ENCODE data around the gene TACC2.
"Not testable (repeated sequence)": the region's sequence is repeated elsewhere in the genome, so short reads cannot be mapped to it uniquely, and the experiment has no call there.

The TACC2 gene, protein sequence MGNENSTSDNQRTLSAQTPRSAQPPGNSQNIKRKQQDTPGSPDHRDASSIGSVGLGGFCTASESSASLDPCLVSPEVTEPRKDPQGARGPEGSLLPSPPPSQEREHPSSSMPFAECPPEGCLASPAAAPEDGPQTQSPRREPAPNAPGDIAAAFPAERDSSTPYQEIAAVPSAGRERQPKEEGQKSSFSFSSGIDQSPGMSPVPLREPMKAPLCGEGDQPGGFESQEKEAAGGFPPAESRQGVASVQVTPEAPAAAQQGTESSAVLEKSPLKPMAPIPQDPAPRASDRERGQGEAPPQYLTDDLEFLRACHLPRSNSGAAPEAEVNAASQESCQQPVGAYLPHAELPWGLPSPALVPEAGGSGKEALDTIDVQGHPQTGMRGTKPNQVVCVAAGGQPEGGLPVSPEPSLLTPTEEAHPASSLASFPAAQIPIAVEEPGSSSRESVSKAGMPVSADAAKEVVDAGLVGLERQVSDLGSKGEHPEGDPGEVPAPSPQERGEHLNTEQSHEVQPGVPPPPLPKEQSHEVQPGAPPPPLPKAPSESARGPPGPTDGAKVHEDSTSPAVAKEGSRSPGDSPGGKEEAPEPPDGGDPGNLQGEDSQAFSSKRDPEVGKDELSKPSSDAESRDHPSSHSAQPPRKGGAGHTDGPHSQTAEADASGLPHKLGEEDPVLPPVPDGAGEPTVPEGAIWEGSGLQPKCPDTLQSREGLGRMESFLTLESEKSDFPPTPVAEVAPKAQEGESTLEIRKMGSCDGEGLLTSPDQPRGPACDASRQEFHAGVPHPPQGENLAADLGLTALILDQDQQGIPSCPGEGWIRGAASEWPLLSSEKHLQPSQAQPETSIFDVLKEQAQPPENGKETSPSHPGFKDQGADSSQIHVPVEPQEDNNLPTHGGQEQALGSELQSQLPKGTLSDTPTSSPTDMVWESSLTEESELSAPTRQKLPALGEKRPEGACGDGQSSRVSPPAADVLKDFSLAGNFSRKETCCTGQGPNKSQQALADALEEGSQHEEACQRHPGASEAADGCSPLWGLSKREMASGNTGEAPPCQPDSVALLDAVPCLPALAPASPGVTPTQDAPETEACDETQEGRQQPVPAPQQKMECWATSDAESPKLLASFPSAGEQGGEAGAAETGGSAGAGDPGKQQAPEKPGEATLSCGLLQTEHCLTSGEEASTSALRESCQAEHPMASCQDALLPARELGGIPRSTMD (N-terminal part only)

DNA sequence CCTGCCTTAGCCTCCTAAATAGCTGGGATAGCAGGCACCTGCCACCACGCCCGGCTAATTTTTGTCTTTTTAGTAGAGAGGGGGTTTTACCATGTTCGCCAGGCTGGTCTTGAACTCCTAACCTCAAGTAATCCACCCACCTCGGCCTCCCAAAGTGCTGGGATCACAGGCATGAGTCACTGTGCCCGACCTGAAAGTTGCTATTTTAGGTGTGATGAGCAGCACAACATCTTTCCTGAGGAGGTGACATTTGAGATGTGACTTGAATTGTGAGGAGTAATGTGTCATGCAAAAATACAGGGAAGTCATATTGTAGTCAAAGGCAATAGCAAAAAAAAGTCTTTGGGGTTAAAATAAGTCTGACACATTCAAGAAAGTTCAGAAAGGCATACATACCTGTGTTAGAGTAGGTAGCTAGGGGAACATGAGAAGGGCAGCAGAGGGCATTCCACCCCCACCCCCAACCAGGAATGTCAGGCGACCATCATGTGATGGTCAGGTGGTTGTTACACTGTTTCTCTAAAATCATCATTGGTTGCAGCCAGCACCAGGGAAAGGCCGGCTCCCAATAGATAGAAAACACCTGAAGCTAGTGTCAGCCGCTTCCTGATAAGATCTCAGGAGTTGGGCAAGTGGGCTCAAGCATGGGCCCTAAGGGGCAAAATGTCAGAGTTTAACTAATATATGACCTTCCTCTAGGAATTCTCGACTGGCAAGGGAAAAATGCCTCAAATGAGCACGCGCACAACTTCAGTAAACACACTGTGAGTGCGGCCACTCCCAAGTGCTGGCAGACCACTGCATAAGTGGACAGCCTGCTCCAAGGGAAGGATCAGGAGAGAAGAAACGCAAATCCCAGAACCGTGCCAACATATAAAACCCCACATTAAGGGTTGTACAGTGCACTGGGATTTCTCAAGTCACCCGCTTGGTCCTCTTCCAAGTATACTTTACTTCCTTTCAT, at the start of gene TACC2:
TSS of gene TACC2 (plus strand) at position 803 of the 964 bp plus-strand sequence. CDS start 32,819 bp downstream, outside the sequence.
- DNase-seq (ENCODE audit: low spot score): no peak

DNA sequence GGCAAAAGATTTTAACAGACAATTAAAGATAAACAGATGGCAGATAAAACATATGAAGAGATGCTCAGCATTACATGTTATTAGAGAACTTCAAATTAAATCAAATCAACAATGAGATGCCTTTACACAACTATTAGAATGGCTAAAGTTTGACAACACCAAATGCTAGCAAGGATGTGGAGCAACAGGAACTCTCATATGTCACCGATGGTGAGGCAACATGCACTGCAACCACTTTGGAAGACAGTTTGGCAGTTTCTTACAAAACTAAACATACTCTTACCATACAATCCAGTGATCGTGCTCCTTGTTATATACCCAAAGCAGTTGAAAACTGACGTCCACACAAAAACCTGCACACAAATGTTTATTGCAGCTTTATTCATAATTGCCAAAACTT, 47.4 kb upstream of the TACC2 start:
- DNase-seq (ENCODE audit: low spot score): no peak

DNA sequence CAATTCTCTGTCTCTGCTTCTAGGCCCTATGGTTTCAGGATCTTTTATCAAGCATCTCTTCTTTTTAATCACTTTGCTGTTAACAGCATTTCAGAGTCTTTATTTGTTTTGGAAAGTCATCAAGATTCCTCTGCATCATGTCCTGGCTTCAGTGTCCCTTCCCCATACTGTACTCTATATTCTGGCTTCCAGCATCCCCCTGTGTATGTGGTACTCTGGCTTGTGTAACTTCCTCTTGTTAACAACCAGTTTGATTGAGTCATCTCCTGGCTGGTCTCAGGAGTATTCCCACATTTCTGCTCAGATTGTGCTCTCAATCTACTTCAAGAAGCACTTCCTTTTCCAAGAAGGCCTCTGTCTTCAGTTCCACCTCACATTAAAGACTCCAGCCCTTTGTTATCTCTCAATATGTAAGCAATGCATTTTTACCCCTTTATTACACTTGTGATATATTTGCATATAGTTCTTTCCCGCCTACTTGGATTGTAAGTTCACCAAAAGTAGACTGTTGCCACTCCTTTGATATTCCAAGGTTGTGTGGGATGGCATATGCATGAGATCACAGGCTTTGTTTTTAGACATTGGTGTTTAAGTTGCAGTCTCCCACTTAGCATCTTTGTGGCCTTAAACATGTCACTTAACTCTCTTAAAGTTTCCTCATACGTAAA, 46.1 kb upstream of the TACC2 start:
- DNase-seq (ENCODE audit: low spot score): no peak

DNA sequence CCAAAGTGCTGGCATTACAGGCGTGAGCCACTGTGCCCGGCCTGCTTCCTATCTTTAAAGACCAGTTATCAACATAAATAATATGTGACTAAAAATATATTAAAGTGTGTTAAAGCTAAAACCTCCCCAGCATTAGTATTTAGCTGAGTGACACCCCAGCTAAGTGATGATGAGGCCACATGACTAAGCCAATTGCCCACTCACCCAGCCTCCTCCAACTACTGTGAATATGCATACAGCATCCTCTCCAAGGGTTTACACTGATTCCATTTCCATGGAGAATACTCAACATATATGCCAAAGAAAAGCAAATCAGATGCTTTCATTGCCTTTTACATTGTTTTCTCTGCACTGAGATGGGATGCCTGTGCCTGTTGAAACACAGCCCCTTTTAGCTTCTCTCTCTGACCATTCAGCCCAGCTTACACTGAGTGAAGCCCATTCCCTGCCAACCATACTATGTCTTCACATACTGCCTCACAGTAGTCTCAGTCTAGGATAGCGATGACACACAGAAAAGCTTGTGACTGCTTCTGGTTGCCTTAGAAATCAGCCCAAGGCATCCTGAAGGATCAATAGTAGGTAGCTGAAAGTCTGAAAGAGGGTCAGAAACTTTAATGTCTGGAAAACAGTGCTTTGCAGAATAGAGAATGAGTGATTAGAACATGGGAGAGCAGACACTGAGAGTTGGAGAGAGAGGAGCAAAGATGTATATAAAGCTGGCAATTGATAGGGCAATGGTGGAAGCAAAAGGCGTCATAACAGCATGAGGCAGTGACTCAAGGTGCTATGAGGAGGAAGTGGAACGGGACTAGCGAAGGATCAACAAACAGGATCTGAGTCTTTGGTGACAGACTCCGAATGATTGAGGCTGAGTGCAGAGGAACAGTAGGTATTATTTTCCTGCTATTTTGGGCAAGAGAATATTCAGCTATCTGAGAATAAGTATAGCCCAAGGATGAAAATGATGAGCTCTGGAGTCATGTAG, 41.3 kb upstream of the TACC2 start:
- DNase-seq (ENCODE audit: low spot score): no peak

DNA sequence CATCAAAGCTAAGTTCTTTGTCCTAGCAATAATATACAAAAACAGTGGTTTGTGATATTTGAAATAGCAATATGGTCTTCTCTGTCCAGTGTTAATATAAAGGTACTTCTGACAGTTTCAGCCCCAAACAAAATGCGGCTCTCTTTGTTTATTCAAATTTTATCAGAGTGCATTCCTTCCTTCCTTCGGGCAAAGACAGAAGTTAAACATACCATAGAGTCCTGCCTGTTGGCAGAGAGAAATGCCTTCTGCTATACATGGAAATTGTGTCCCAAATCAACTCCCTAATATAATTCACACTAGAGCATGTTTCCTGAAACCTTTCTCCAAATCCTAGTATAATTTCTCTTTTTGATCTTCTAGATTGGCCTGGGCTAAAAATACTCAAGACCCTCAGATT, 39.9 kb upstream of the TACC2 start:
- no peak for DNase-seq (ENCODE audit: low spot score)

DNA sequence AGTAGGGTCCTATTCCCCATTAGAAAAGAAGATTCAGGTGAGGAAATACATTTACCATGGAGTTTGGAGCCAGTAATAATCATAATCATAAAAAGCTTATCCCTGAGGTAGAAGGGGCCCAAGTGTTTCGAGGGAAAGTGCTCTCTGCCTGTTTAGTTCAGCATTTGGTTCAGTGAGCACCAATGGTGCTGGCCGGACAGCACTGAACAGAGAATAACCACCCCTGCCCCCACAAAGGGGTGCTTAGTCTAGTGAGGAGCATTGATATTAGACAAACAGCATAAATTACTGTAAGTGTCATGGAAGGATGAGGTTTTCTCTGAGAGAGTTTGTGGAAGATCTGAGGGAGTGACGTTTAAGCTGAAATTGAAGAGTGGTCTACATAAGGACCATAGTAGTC, 39.5 kb upstream of the TACC2 start:
- DNase-seq (ENCODE audit: low spot score): no peak

DNA sequence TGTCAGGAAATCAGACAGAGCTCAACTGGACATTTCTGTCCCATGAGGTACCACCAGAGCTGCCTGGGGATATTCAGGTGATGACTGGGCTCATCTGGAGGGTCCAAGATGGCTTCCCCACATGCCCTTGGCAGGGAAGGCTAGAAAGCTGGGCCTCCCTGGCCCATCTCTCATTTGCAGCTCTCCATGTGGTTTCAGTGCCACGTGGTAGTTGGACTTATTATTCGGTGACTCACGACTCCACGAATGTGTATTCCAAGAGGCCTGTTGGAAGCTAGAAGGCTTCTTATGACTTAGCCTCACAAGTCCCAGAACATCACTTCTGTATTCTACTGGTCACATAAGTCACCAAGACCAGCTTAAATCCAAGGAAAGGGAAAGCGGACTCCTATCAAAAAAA, 36.7 kb upstream of the TACC2 start:
- DNase-seq (ENCODE audit: low spot score): no peak

DNA sequence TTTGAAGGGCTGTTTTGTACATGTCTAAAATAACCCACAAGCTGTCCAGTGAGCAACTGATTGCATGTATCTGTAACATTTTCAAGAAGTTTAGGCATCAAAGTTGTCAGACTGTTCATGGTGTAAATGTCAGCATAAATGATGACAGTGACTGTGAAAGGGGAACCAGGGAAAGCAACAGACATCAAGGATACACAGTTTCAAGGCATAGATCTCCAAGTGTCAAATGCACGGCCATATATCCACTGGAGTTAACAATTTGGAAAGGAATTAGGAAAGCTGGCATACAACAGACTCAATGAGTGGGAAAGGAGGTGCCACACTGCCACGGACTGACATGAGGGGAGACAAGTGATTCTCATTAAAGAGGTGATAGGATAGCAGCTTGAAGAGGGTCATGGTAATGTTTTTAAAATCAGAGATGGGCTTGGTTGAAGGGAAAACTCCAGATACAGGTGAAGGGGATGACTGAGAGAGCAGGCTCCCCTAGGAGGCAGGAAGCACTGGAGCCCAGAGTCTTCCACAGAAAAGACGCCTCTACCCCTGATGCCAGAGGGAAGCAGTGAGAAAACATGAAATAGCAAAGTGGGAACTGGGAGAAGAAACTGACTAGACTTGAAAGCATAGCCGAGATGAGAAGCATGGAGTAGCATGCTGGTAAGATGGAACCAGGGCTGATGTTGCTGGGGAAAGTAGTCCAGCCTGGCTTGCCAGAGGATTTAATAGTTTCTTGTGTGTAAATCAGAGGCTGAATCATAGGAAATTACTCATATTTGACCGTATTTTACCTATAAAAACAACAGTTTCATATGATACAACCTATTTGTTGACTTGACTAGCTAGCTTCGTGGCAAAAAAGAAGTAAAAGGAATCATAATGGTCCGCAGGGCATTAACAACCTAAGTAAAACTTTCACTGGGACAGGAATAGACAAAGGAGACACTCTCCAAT, 32.6 kb upstream of the TACC2 start:
- no peak for DNase-seq (ENCODE audit: low spot score)

DNA sequence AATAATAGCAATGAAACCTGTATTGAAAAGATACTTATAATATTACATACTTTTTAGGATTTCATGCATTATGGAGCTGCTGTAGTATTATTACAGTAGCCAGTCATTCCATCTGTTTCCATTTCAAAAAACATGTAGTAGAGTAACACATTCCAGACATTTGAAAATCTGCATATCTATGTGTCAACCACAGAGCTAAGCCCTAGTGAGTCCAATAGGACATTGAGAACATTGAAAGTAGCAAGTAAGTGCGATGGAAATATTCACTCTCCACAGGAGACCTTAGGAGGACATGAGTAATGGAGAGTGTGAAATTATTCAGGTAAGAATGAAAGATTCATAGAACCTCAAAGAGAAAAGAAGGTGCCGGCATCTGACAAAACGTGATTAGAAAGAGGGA, 29.3 kb upstream of the TACC2 start:
- DNase-seq (ENCODE audit: low spot score): no peak

DNA sequence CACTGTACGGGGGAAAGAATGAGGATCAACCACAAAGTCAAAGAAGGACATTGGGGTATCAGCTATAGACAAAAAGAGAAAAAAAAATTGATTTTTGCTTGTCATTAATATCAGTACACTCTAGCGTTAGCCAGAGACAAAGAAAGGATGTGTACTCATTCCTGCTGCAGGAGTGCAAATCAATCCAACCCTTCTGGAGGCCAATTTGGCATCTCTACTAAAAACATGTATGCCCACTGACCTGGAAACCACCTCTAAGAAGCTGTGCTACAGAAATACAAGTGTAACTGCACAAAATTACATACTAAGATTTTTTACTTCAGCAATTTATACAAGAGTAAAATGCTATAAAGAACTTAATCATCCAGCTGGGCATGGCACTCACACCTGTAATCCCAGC, 27.5 kb upstream of the TACC2 start:
- DNase-seq (ENCODE audit: low spot score): no peak

DNA sequence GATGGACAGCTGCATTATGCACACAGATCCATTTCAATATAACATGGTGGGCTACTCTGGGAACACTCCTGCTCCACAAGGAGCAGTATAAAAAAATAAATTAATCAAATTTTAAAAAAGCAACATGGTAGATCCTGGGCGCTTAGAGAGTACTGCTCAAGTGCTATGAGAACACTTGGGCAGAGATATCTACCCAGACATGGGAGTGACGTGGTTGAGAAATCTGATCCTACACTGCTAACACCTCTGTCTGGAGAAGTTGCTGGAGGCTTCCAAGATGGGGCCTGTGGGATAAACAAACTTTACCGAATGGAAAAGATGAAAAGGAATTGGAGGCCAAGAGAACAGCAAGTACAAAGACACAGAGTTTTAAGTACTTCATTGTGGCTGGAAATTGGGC, 23.0 kb upstream of the TACC2 start:
- no peak for DNase-seq (ENCODE audit: low spot score)

DNA sequence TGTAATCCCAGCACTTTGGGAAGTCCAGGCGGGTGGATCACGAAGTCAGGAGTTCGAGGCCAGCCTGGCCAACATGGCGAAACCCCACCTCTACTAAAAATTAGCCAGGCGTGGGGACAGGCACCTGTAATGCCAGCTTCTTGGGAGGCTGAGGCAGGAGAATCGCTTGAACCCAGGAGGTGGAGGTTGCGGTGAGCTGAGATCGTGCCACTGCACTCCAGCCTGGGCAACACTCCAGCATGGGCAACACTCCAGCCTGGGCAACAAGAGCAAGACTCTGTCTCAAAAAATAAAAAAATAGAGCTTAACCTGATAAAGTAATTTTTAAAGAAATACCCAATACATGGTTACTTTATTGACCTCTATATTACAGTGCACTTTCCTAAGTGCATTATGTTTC, 19.9 kb upstream of the TACC2 start:
- DNase-seq (ENCODE audit: low spot score): not testable (repeated sequence)

DNA sequence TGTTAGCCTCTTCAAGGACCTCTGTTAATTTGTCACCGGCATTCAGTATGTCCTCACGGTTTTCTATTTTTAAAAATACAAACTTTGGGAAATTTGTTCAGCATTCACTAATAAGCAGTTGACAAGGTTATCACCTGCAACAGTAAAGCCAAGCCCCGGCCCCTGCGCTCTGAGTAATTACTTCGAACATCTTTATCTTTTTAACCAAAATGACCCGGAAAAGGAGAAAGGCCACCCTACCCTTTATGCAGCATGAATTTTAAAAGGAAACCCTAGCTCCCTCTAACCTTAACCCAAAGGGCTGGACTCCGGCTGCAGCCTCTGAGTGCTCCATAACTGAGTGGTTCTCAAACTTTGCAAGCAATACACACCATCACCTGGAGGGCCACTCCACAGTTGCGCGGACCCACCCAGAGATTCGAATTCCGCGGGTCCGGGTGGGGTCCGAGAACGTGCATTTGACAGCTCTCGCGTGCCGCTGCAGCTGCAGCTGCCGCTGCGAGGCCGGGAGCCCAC, 14.9 kb upstream of the TACC2 start:
- peak; percentile 53 for DNase-seq (ENCODE audit: low spot score)

DNA sequence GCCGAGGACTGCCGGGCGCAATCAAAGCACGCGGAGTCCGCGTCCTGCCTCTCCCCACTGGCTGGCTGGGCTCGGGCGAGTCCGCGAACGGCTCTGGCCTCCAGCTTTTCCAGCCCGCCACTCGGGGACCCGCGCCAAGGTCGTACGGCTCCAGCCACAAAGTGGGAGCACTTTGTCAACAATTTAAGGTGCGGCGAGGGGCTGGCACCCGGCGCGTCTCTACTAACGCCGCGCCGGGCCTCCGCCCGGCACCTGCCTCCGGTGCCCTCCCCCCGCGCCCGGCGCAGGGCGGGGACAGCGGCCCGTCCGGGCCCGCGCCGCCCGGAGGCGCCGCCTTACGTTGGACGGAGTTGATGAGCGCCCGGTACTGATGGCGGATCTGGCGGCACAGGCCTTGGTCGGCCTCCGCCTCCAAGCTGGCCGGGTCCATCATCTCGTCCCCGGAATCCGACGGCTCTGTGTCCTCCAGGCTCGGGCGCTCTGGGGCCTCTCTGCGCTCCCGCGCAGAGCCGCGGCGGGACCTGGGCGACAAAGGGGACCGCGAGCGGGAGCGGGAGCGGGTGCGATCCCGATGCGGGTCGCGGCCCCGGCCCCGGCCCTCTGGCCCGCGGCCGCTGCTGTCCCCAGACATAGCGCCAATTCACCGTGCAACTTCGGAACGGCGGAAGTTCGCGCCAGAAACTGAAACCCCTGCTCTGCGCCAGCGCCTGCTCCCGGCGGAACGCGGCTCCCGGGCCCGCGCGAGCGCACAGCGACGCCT, 14.2 kb upstream of the TACC2 start, which contains the start of gene NSMCE4A:
TSS of gene NSMCE4A (minus strand) at position 683 of the 760 bp plus-strand sequence. CDS start at position 631, 52 bp downstream.
- DNase-seq (ENCODE audit: low spot score): peak; percentile 87

DNA sequence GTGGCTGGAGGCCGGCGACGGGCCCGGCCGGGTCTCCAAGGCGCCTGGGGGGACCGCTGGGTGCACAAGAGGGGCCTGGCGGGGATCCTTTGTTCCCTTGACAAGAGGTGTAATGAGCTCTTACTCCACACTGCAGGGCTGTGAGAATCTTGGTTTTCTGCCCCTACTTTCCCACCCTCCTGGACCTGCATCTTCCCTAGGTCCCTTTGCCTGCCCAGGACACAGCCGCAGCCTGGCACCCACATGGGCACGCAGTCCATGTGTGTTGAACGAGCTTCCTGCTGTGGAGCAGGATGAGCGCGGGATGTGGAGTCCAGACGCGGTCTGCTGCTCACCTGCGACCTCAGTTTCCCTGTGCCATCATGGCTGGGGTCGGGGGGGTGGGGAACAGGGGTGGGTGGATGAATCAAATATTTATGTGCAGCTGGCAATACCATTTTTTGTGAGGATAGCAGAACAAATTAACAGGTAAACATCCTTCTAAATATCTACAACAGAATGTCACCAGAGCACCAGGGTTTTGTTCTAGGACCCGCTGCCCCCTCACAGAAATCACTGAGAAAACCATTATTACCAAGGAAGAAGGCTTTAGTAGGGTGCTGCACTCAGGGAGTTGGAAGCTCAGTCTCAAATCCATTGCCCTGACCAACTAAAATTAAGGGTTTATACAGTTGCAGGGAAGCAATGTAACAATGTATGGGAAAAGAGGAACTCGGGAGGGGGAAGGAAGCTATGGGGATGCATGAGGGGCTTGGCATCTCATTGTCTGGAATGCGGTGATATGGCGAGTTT, 13.5 kb upstream of the TACC2 start:
- DNase-seq (ENCODE audit: low spot score): no peak

DNA sequence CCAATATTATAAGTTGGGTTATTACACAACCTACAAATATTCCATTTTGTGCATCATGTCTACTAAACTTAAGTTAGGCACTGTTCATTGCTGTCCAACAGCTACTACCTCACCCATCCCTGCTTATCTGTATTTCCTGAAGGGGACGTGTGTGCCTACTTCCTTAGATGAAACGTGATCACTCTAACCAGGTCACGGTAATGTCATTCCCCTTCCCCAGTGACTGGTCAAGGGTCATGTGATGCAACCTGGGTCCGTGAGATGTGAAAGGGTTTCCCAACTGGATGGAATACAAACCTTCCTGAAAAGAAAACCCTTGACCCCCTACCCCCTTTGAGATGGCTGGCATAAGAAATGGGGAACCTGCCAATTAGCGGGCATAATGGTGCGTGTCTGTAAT, 12.4 kb upstream of the TACC2 start:
- DNase-seq (ENCODE audit: low spot score): no peak

Data from germinal center (tissue), 1 donor.